ENCODE measurements around the gene MSI2. TPM values are rescaled to one million over a fixed set of nuclear protein-coding genes. Genes with fewer than 3 reads are reported as not detected.

MSI2 gene
- total and polyA plus RNA-seq, 2 donors (not counting 3 experiments of a cell fraction or from before 2014, with no cell fraction given), result 20.9 to 59.3 TPM

- CTCF ChIA-PET, result interaction anchor here (1.2 kb wide), 2 partner anchors 17 to 372 kb away, joined by 3 read pairs; no protein-coding TSS in a partner anchor
- Histone ChIP-seq H3K79me2 (ENCODE audit: control insufficient read depth, insufficient read depth, low read length) (no peaks in the 10 kb centered on the region), H2AFZ (ENCODE audit: low read depth, low read length) (no peak overlapping the region), H3K4me3 (replicated peaks in 1 of 3; ENCODE audit: insufficient read depth in 1 of 3, low read depth in 1 of 3, low read length in 3 of 3) (no peak overlapping the region), H3K9me1 (replicated peaks; ENCODE audit: control insufficient read depth, extremely low read depth, insufficient read depth, low read length) (no peaks in the 10 kb centered on the region), H3K4me2 (ENCODE audit: insufficient read depth, low read length) (no peak overlapping the region), H3K4me1 (ENCODE audit: control insufficient read depth, extremely low read depth, insufficient read depth, low read length) (no peaks in the 10 kb centered on the region), H3K36me3 (ENCODE audit: control insufficient read depth in 2 of 2, extremely low read depth in 1 of 2, insufficient read depth in 2 of 2, low read length in 2 of 2) (peaks cover 0 to 6% of the 10 kb centered on the region in 2 experiments), H3K9me3 (replicated peaks; ENCODE audit: control insufficient read depth, insufficient read depth, low read length) (no peaks in the 10 kb centered on the region), H3K27me3 (ENCODE audit: control insufficient read depth in 2 of 2, insufficient read depth in 2 of 2, low read length in 2 of 2) (no peaks in the 10 kb centered on the region), H3K27ac (ENCODE audit: insufficient read depth, low read depth, low read length) (no peak overlapping the region), H3K9ac (replicated peaks; ENCODE audit: extremely low read depth, insufficient read depth, low read length) (no peak overlapping the region), H4K20me1 (replicated peaks; ENCODE audit: control insufficient read depth, extremely low read depth, insufficient read depth, low read length) (no peaks in the 10 kb centered on the region)
- intact Hi-C loops (cut with micrococcal nuclease), result no loop called here
- no TSS peak for BruUV-seq (replicated peaks)
- no peak for DNase-seq (ENCODE audit: low read depth, low spot score)
- no peak for FAIRE-seq
- dilution Hi-C loops (cut with MboI; ENCODE audit: extremely low pct_ligation_motif_present, low sequenced_read_pairs), result no loop called here
- POLR2A ChIA-PET, result no interaction called here
- TF ChIP-seq JUN (IDR thresholded peaks at IDR 0.05; ENCODE audit: borderline replicate concordance, insufficient read depth, insufficient read length, low read depth) (no peak), CTCF (IDR thresholded peaks at IDR 0.05; ENCODE audit: extremely low read depth in 1 of 2, insufficient read depth in 1 of 2, low read depth in 1 of 2, low read length in 2 of 2) (no peak), POLR2AphosphoS5 (IDR thresholded peaks at IDR 0.05; ENCODE audit: insufficient read depth, low read depth, low read length) (no peak), GATA2 (IDR thresholded peaks at IDR 0.05; ENCODE audit: insufficient read depth, insufficient read length, low read depth, low read length) (no peak), MAX (IDR thresholded peaks at IDR 0.05; ENCODE audit: insufficient read depth, insufficient read length) (no peak), EZH2 (IDR thresholded peaks at IDR 0.05; ENCODE audit: borderline replicate concordance, low read depth, low read length, severe bottlenecking) (no peak), FOS (IDR thresholded peaks at IDR 0.05; ENCODE audit: borderline replicate concordance, insufficient read depth, low read length) (no peak), POLR2A (IDR thresholded peaks at IDR 0.05; ENCODE audit: low read depth, low read length) (no peak), MYC (IDR thresholded peaks at IDR 0.05; ENCODE audit: low read depth, low read length) (no peak)
These were observed 358.4 kb downstream of the MSI2 start for GRCh38 chr17:57614742-57615141.

Measured in endothelial cell of umbilical vein (primary cell).